Stimulated activated CD4-positive, alpha-beta T cell treated with anti-CD3 and anti-CD28 coated beads, Interleukin-1b, Interleukin-23, amount 100 ng/mL, for 4 hours (primary cell): ENCODE results near the gene MCTP2.
"Not testable (repeated sequence)": the region's sequence is repeated elsewhere in the genome, so short reads cannot be mapped to it uniquely, and the experiment has no call there.

Experiments used
- DNase-seq, 2 donors: peaks; one replicate each; pipeline ENCODE4 v3.0.0-alpha.2; 2020; ENCODE audit warnings: low read depth in 2 of 2

Gene MCTP2

GRCh38 chr15:94236608-94237007 lies 5.2 kb downstream of the MCTP2 start:
- no peak for DNase-seq

- no peak for DNase-seq
These were observed 6.5 kb downstream of the MCTP2 start for GRCh38 chr15:94237903-94238302.

DNA sequence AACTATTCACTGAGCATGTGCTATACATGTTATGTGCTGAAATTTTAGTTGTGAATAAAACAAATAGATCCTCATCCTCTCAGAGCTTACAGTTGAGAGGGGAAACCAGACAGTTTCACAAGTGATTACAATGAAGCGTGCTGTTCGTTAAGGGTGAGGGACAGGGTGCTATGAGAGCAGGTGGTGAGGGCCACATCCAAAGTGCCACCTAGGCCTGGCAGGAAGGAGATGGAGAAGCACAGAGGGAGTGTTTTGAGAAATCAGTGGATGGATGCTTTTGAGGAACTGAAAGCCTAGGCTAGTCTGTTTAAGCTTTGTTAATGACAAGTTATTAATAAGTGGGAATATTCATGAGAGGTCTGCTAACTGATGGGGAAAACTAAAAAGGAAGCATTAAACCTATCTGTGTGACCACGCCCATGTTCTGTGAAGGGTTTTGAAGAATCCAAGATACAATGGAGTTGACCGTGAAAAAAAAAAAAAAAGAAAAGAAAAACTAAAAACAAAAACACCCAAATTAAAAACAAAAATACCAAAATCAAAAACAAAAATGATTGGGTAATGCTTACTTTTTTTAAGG lies 7.3 kb downstream of the MCTP2 start:
- DNase-seq, result no peak

DNA sequence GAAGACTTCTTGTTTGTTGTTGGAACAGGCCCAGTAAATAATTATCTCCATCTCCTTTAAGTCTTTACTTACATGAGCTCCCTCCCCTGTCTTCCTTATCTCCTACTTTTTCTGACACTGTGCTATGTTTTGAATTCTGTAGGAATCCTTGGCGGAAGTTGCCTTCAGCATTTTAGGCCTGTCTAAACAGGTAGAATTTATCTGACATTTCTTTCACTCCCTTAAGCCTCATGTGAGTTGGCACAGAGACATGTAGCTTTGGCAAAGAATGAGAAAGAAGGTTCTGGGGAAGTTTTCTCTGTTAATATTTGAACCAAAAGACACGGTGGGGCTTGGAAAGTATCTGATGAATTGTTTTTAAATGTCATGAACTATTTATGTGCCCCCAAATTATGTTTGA lies 8.1 kb downstream of the MCTP2 start:
- DNase-seq, result no peak

- DNase-seq, result no peak
These were observed 9.1 kb downstream of the MCTP2 start for GRCh38 chr15:94240480-94240879.

DNA sequence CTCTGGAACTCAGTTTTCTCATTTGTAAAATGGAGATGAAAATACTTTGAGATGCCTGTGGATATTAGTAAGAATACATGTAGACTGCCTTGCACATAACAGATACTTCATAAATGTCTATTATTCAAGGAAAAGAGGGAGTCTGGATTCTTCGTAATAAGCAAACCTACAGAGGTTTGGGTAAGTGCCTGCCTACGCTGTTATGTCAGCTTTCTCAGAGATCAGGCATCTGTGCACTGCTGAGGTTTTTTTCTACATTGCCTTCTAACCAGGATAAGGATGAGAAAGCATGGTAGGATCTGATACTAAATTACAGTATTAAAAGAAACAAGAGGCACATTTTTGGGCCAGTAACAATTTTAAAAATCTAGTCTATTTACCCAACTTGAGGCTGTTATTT lies 10.9 kb downstream of the MCTP2 start:
- DNase-seq, result no peak

- not testable (repeated sequence) for DNase-seq
These were observed 11.6 kb downstream of the MCTP2 start for GRCh38 chr15:94243003-94243402.

GRCh38 chr15:94243418-94243817 lies 12.1 kb downstream of the MCTP2 start:
- DNase-seq, result no peak

DNA sequence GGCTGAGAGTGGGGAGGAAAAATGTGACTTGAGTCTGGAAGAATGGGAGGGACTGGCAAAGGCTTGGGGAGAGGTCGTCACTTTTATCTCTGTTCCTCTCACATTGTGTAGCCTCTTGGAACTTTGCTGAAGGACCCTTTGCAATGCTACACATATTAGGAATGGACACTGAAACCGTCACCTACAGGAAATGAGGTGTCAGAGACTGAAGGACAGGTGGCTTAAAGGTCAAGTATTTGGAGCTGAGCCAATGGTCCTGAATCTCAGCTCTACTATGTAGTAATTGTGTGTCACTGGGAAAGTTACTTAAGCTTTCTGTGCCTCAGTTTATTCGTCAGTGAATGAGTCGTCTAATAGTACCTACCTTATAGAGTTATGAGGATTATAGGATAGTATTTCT lies 14.7 kb downstream of the MCTP2 start:
- no peak for DNase-seq

DNA sequence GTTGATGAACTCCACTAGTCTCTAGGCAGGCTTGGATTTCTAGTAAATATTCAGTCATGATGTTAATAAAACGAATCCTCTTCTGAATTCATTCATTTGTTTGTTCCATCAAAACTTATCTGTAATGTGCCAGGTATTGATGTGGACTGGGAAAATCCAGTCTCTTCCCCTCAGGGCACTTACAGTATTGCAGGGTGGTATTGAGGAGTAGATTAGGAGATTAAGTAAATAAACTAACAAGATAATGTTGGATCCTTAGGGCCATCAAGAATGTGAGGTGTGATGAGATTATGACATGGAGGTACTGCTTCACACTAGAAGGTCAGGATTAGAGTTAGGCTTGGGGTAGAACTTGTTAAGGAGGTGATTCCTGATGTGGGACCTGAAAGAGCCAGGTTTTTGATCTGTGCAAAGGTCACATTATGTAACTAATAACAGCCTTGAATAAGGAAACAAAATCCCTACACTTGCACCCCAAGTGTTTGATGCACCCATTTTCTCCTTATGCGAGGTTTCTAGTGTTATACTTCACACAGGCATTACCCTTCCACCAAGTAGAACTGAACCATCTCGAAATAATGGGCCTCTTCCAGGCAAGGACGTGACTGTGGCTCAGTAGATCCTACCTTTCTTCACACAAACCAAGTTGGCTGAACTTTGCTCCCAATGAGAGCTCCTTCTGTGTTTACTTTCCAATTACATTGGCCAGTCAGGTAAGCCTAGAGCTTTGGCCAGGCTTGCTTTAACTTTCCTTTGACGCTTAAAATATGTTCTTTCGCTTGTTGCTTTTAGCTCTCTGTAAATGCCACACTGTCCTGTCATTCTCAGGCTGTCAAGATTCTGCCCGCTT lies 16.7 kb downstream of the MCTP2 start:
- DNase-seq, result no peak

GRCh38 chr15:94250801-94251200 lies 19.4 kb downstream of the MCTP2 start:
- DNase-seq, result no peak

DNA sequence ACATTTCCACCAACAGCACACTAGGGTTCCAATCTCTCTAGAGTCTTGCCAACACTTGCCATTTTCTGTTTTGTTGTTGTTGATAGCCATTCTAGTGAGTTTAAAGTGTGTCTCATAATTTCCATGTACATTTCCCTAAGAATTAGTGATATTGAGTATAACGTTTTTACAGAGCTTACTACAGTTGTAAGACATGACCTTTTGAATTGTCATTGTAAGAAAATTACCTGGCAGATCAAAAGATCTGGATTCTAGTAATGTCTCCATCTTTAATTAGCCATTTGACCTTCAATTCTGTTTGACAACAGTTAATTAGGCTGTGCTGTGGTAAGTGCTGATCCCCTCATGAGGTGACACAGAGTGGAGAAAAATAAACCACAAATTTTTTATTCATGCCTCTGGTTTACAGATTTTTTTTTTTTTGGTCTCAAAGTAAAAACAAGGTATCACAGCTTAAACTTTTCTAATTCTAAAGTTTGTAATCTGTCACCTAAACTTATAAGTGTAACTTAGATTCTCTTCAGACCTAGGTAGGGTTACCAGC lies 20.9 kb downstream of the MCTP2 start:
- DNase-seq, result no peak

DNA sequence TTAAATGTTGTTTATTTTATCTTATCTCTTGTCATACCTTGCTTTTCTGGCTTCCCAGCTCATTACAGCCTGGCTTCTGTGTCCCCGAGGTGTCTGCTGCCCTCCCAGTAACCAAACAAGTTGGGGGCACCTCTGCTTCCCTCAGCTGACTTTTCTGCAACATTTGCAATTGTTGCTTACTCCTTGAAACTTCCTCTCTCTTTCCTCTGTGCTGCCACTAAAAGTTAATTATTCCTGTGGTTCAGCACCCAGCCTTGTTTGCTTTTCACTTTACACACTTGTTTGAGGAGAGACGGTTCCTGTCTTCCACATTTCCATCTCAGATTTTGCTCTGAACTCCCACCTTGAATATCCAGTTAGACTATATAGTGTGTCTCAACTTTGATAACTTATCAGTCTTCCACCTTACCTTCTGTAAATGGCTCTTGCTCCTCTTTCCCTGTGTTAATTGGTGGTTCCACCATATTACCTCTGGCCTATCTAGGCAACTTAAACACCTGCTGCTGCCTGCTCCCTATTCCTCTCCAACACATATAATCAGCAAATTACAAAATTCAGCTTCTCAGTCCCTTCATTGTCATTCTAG lies 21.6 kb downstream of the MCTP2 start:
- no peak for DNase-seq

- no peak for DNase-seq
These were observed 22.4 kb downstream of the MCTP2 start for GRCh38 chr15:94253742-94254141.

DNA sequence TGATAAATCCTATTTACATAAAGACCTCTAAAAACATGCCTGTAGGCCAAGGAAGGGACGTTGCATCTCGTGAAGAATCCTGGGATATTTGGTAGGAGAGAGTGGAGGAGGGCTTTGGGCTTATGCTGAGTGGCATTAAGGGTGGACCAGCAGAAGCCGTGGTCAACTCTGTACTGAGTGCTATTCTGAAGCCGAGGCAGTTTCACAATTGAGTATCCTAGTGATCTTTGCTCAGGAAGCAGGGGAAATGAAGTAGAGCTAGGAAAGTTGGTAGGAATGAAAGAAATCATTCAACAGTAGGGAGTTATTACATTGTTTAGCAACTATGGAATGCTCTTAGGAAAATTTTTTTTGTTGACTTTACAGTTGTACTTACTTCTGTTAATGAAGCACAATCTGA lies 24.2 kb downstream of the MCTP2 start:
- DNase-seq, result no peak

DNA sequence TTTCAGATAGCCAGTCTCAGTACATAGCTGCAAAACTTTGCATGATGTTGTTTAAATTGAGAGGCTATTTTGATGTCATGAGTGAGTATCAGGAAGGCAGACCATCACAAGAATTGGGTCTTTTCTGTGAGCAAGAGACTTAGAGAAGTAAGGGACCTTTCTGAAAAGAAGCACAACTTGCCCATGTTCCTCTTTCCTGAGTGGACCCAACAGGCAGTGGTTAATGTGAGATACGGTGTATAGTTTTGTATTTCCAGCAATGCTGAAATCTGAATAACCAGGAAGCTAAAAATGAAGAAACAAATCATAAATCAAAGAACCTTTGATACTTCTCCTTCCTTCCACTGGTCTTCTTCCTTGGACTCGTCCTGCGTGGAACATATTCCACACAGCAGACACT lies 25.1 kb downstream of the MCTP2 start:
- no peak for DNase-seq

- DNase-seq, result not testable (repeated sequence)
These were observed 26.4 kb downstream of the MCTP2 start for GRCh38 chr15:94257776-94258175.

DNA sequence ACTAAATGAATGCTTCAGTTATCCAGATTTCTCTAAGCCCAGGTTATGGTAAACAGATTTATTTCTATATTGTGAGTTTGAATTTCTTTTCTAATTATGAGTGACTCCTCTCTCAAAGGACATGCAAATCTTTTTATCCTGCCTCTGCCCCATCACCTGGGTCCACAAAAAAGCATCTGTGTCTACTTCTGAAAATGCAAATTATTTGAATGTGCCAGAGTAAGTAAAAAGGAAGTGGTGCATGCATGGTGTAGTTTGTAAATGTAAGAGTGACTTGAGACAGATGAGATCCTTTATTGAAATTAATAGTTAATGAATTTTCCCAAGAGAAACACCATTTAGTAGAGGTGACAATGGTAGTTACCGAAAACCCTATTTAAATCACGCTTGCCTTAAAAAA lies 26.9 kb downstream of the MCTP2 start:
- no peak for DNase-seq

DNA sequence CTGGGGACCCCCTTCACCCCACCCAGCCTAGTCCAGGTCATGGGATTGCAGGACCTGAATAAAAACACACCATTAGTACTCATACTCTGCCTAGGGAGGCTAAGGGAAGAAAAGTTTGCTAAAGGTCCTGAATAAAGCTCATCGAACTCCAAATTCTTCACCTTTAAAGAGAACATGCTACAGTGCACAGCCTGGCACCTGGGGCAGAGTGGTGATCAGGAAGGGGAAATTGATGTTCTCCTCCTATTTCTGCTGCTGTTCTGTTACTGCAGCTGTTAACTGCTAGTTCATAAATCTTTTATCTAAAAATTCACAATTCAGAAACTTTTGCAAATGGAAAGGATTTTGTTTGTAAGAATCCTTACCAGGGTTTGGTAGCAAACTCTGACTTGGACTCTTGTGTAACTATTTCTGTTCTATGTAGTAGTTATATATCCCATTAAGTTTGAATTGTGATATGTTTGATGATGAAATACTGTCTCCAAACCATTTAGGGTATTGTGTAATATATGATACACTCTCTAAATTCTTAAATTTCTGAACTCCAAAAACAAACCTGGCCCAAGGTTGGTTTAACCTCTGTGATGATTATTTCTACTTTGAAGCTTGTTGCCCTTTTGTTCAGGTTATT lies 27.9 kb downstream of the MCTP2 start:
- no peak for DNase-seq

GRCh38 chr15:94259863-94260262 lies 28.5 kb downstream of the MCTP2 start:
- DNase-seq, result no peak

DNA sequence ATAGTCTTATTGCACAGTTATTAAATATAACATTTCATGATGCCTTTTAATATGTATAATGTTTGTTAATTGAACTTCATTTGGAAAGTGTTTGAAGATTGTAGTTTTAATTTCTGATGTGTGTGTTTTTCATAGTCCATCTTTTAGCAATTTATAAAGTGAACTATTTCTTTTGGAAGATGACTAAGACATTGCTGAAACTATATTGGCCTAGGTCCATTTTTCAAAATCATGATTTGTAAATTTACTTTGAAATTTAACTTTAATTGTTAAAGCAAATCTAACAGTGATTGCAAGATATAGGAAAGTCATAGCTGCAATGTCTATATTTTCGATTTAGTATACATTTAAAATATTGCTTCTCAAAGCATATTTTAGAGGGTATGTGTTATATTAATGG lies 30.8 kb downstream of the MCTP2 start:
- DNase-seq, result no peak
